Measurements from ENCODE around the gene TCP11L2. TPM values are rescaled to one million over a fixed set of nuclear protein-coding genes. Genes with fewer than 3 reads are reported as not detected.

TCP11L2 gene
- total RNA-seq, 2 experiments from 2014 or later = 7.3 to 7.7 TPM

DNA sequence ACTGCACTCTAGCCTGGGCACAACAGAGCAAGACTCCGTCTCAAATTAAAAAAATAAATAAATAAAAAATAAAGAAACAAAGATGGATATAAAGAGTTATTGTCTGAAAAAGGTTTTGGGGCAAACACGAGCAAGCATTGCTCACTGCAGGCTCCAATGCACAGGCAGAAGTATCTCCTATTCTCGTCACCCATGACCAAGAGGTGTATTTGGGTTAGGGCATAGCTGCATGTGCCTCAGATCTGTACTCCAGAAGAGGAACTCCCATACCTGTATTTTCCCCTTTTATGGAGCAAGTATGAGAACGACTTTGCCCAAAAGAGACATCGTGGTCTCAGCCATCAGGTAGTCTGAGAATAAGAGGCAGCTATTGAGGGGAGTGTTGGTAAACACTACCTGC is 10.2 kb upstream of the TCP11L2 start:
- Mint-ChIP-seq H3K9me3 (peaks cover 2% of the 10 kb centered on the region), H3K4me1 (peaks cover 13% of the 10 kb centered on the region), H3K4me3 (no peak overlapping the region), H3K27ac (no peak overlapping the region), H3K27me3 (no peaks in the 10 kb centered on the region), H3K36me3 (no peaks in the 10 kb centered on the region)
- DNase-seq = no peak

DNA sequence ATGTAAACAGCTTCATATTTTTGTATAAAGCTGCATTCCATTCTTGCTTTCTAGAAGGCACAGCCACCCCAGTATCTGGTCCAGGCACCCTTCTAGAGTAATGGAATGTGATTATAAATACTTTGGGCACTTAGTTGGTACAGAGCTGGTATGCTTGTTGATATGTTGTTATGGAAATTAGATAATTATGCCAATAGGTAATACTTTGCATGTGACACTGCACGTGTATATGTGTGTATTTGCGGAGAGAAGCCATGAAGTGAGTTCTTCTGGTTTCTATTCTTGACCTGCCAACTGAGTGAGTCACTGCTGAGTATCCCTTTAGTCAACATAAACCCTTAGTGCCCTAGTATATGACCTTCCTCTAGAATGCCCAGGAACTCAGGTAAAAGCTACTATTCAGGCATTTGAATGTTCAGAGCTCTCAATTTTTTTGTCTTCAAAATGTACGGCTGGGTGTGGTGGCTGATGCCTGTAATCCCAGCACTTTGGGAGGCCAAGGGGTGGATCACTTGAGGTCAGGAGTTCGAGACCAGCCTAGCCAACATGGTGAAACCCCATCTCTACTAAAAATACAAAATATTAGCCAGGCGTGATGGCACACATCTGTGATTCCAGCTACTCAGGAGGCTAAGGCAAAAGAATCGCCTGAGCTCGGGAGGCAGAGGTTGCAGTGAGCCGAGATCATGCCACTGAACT is 6.2 kb upstream of the TCP11L2 start:
- DNase-seq = no peak
- H3K4me1 Mint-ChIP-seq = peaks cover 12% of the 10 kb centered on the region
- H3K27me3 Mint-ChIP-seq = no peaks in the 10 kb centered on the region
- H3K27ac Mint-ChIP-seq = no peak overlapping the region
- no peaks in the 10 kb centered on the region for H3K9me3 Mint-ChIP-seq
- H3K36me3 Mint-ChIP-seq = no peaks in the 10 kb centered on the region
- H3K4me3 Mint-ChIP-seq = no peak overlapping the region

- H3K27ac Mint-ChIP-seq = no peak overlapping the region
- H3K36me3 Mint-ChIP-seq = no peaks in the 10 kb centered on the region
- peaks cover 18% of the 10 kb centered on the region for H3K4me1 Mint-ChIP-seq
- DNase-seq = no peak
- H3K9me3 Mint-ChIP-seq = no peaks in the 10 kb centered on the region
- H3K27me3 Mint-ChIP-seq = no peaks in the 10 kb centered on the region
- H3K4me3 Mint-ChIP-seq = no peak overlapping the region
Observed at GRCh38 chr12:106297075-106297474, 5.5 kb upstream of the TCP11L2 start.

DNA sequence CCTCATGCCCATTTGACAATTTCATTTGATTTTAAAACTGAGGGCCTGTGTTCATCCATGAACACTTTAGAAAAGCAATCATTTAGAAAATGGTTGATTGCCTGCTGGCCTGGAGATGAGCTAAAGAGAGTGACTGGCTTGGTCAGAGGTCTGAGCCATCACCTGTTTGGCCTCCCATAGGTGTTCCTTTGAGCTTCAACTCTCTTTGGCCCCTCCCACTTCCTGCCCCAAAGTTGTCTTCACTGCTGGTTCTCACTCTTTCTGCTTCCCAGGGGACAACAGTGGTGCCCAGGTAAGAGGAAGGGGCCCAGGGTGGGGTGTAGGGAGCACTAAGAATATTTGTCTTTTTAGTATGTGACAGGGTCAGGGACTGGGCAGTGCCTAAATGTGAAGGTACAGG is 4.9 kb upstream of the TCP11L2 start:
- H3K4me1 Mint-ChIP-seq = peaks cover 18% of the 10 kb centered on the region
- no peaks in the 10 kb centered on the region for H3K9me3 Mint-ChIP-seq
- H3K4me3 Mint-ChIP-seq = no peak overlapping the region
- no peaks in the 10 kb centered on the region for H3K36me3 Mint-ChIP-seq
- H3K27me3 Mint-ChIP-seq = no peaks in the 10 kb centered on the region
- DNase-seq = no peak
- H3K27ac Mint-ChIP-seq = no peak overlapping the region

DNA sequence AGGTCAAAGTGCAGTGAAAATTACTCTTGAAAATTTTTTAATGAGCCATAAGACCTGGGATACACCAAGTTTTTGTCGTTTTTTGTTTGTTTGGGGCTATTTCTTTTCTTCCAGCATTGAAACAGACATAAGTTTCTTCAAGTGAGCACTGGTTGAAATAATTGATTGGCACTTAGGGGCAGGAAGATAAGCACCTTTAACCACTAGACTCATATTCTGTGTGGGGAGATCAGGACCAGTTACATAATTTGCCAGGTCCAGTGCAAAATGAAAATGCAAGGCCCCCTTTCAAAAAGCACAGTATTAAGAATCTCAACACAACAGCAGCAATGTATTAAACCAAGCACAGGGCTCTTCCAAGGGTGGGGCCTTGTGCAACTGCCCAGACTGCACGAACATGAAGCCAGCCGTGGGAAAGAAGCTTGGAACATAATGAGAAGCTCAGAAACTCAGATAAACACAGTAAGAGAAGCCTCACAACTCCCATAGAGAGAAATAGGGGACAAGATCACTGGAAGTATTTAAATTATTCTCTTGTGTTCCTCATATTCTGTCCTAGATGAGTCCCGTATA is 3.2 kb upstream of the TCP11L2 start:
- Mint-ChIP-seq H3K36me3 (no peaks in the 10 kb centered on the region), H3K27ac (no peak overlapping the region)

GRCh38 chr12:106300761-106301160 is 1.8 kb upstream of the TCP11L2 start:
- no peak for DNase-seq
- Mint-ChIP-seq H3K9me3 (no peaks in the 10 kb centered on the region), H3K27ac (peak overlapping the region; percentile 32), H3K27me3 (no peaks in the 10 kb centered on the region), H3K36me3 (no peaks in the 10 kb centered on the region), H3K4me3 (no peak overlapping the region), H3K4me1 (peaks cover 41% of the 10 kb centered on the region)

More for the DNA sequence above, 3.2 kb upstream of the TCP11L2 start:
- H3K4me1 Mint-ChIP-seq = peaks cover 26% of the 10 kb centered on the region
- DNase-seq = no peak
- H3K27me3 Mint-ChIP-seq = no peaks in the 10 kb centered on the region
- no peaks in the 10 kb centered on the region for H3K9me3 Mint-ChIP-seq
- no peak overlapping the region for H3K4me3 Mint-ChIP-seq

- Mint-ChIP-seq H3K36me3 (no peaks in the 10 kb centered on the region), H3K4me3 (peak overlapping the region; percentile 80), H3K27ac (peak overlapping the region; percentile 91), H3K27me3 (no peaks in the 10 kb centered on the region), H3K9me3 (no peaks in the 10 kb centered on the region), H3K4me1 (peaks cover 46% of the 10 kb centered on the region)
- DNase-seq = no peak
Observed at GRCh38 chr12:106301241-106301610, 1.3 kb upstream of the TCP11L2 start.

DNA sequence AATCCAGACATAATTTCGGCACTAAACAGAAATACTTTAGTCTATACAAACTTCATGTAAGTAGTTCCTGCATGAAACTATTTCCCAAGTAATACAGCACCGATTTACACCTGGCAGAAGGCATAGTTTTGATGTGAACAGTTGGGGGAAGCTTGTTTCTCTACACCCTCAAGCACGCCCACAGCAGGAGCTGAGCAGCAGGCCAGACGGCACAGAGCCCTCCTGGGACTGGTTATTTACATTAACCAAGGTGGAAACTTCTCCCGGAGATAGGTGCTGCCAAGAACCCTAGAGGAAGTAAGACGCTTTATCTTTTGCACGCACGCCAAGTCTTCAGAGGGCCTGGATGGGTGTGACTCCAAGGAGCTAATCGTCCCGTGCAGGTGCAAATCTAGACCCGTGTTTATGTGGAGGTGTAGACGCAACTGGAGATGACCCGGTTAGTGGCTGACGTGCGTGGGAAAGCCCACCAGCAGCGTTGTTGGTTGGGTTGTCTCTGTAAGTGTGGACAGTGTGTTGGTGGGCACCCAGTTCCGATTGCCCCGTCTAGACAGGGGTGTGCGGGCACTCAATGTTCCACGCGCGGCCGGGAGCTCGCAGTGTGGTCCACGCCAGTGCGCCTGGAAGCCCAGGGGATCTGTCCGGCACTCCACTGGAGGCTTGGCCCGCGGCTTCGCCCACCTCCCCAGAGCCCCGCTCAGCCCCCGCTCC is 767 bp upstream of the TCP11L2 start:
- Mint-ChIP-seq H3K27ac (peak overlapping the region; percentile 91), H3K4me1 (peaks cover 51% of the 10 kb centered on the region), H3K36me3 (no peaks in the 10 kb centered on the region), H3K9me3 (no peaks in the 10 kb centered on the region), H3K27me3 (no peaks in the 10 kb centered on the region), H3K4me3 (peak overlapping the region; percentile 80)
- DNase-seq = peak; percentile 57

DNA sequence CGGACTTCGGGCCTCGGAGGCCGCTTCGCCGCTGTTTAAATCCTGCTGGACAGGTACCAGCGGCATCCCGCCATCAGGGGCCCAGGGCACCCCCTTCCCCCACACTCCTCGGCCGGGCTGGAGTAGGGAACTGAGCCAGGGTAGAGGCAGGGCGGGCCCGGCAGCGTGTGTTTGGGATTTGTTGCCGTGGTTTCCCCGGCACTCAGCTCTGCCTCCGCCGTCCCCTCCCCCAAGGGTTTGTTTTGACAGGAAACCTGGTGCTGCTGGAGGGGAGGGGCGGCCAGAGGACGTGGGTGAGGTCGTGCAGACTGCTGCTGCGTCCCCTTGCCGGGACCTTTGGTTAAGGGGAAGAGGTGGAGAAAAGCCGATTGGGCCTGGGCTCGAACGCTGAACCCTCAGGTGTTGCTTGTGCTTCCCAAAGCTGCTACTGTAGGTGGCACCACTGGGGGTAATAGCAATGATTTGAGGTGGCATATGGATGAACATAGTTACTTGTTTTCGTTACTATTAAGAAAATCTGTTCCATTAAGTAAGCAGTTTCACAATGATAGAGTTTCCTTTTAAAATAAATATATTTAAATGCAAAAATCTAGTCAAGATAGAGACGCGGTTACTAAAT is 778 bp downstream of the TCP11L2 start:
- peaks cover 58% of the 10 kb centered on the region for H3K4me1 Mint-ChIP-seq
- H3K27me3 Mint-ChIP-seq = no peaks in the 10 kb centered on the region

GRCh38 chr12:106304001-106304421 is 1.5 kb downstream of the TCP11L2 start:
- no peaks in the 10 kb centered on the region for H3K9me3 Mint-ChIP-seq
- DNase-seq = no peak
- no peaks in the 10 kb centered on the region for H3K27me3 Mint-ChIP-seq
- H3K4me3 Mint-ChIP-seq = peak overlapping the region; percentile 75
- H3K27ac Mint-ChIP-seq = peak overlapping the region; percentile 88
- peaks cover 64% of the 10 kb centered on the region for H3K4me1 Mint-ChIP-seq
- no peaks in the 10 kb centered on the region for H3K36me3 Mint-ChIP-seq

More for the DNA sequence above, 778 bp downstream of the TCP11L2 start:
- H3K9me3 Mint-ChIP-seq = no peaks in the 10 kb centered on the region
- no peaks in the 10 kb centered on the region for H3K36me3 Mint-ChIP-seq
- peak overlapping the region; percentile 94 for H3K4me3 Mint-ChIP-seq
- DNase-seq = peak; percentile 83
- peak overlapping the region; percentile 100 for H3K27ac Mint-ChIP-seq

DNA sequence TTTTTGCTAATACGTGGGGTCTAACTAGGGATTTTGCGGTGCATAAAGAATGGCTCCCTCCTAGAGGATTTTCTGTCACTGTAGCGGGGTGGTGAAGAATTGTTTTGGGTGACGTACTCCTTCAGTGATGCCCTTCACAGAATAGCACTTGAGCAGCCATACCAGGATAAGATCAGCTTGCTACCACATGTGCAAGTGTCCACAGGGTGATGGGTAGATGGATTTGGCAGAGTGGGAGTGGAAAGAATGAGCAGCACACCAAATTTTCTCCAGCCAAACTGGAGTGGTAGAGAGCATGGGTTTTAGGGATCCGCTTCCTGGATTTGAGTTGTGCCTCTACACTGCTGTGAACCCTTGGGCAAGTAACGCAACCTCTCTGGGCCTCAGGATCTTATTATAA is 2.3 kb downstream of the TCP11L2 start:
- H3K4me3 Mint-ChIP-seq = no peak overlapping the region
- H3K27ac Mint-ChIP-seq = peak overlapping the region; percentile 88
- H3K9me3 Mint-ChIP-seq = no peaks in the 10 kb centered on the region
- H3K27me3 Mint-ChIP-seq = no peaks in the 10 kb centered on the region
- no peak for DNase-seq
- peaks cover 2% of the 10 kb centered on the region for H3K36me3 Mint-ChIP-seq
- peaks cover 72% of the 10 kb centered on the region for H3K4me1 Mint-ChIP-seq

- H3K27me3 Mint-ChIP-seq = no peaks in the 10 kb centered on the region
- peaks cover 2% of the 10 kb centered on the region for H3K36me3 Mint-ChIP-seq
- no peak for DNase-seq
- peaks cover 78% of the 10 kb centered on the region for H3K4me1 Mint-ChIP-seq
- no peaks in the 10 kb centered on the region for H3K9me3 Mint-ChIP-seq
- peak overlapping the region; percentile 75 for H3K27ac Mint-ChIP-seq
- H3K4me3 Mint-ChIP-seq = no peak overlapping the region
Observed at GRCh38 chr12:106305376-106305775, 2.8 kb downstream of the TCP11L2 start.

DNA sequence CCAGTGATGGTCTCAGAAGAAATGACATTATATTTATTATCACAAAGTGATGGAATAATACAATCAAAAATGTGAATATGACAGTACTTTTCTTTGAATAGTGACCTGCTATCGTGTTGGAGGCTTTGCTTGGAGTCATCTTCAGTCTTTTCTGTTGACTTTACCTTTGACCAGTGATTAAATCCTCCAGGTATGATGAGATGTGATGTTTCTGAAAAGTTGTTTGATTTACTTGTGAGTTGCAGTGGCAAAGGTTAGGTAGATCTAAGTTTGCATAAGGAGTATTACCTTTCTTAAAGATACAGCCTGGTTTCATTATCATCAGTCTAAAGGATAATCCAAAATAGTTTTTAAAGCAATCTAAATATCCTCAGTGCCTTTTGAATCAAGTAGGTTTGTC is 4.6 kb downstream of the TCP11L2 start:
- Mint-ChIP-seq H3K9me3 (no peaks in the 10 kb centered on the region), H3K4me3 (no peak overlapping the region), H3K27me3 (no peaks in the 10 kb centered on the region), H3K36me3 (peaks cover 2% of the 10 kb centered on the region), H3K4me1 (peaks cover 79% of the 10 kb centered on the region), H3K27ac (peak overlapping the region; percentile 71)
- DNase-seq = no peak

- no peak for DNase-seq
- no peak overlapping the region for H3K4me3 Mint-ChIP-seq
- no peaks in the 10 kb centered on the region for H3K27me3 Mint-ChIP-seq
- peaks cover 2% of the 10 kb centered on the region for H3K36me3 Mint-ChIP-seq
- peaks cover 83% of the 10 kb centered on the region for H3K4me1 Mint-ChIP-seq
- H3K9me3 Mint-ChIP-seq = no peaks in the 10 kb centered on the region
- peak overlapping the region; percentile 71 for H3K27ac Mint-ChIP-seq
Observed at GRCh38 chr12:106308121-106308520, 5.6 kb downstream of the TCP11L2 start.

GRCh38 chr12:106308611-106309010 is 6.1 kb downstream of the TCP11L2 start:
- Mint-ChIP-seq H3K36me3 (peaks cover 2% of the 10 kb centered on the region), H3K9me3 (no peaks in the 10 kb centered on the region), H3K27ac (peak overlapping the region; percentile 71), H3K27me3 (no peaks in the 10 kb centered on the region), H3K4me1 (peaks cover 81% of the 10 kb centered on the region), H3K4me3 (no peak overlapping the region)
- DNase-seq = no peak
